Vagina (tissue), 2 donors: Measurements from ENCODE around the gene FEM1B.

Source experiments
- CTCF ChIP-seq, 3 experiments: fragments of 450-650 bp in 2 of 3; fragments of 200-600 bp in 1 of 3; sonication (generic) in 1 of 3; IDR thresholded peaks; one replicate each; pipeline ENCODE4 v1.5.1; 2017 to 2019; ENCODE audit warnings: antibody characterized with exemption in 3 of 3, mild to moderate bottlenecking in 2 of 3, moderate library complexity in 2 of 3
- POLR2A ChIP-seq, 2 donors: fragments of 450-650 bp; IDR thresholded peaks; one replicate each; pipeline ENCODE4 v1.6.1; 2017; ENCODE audit warnings: antibody characterized with exemption in 2 of 2, mild to moderate bottlenecking in 2 of 2, moderate library complexity in 2 of 2
- POLR2AphosphoS5 ChIP-seq, 2 donors: sonication (generic); formaldehyde crosslinking; IDR thresholded peaks; one replicate each; pipeline ENCODE4 v1.9.0; 2017; ENCODE audit warnings: antibody characterized with exemption in 2 of 2, mild to moderate bottlenecking in 2 of 2, low read depth in 1 of 2; ENCODE audit not compliant: insufficient read depth in 1 of 2

GRCh38 chr15:68318931-68319909, 41.7 kb downstream of the FEM1B start:
- TF ChIP-seq CTCF (IDR thresholded peaks at IDR 0.05): no peak
- no peak for TF ChIP-seq POLR2A (IDR thresholded peaks at IDR 0.05)
- TF ChIP-seq POLR2AphosphoS5 (IDR thresholded peaks at IDR 0.05; ENCODE audit: insufficient read depth in 1 of 2, low read depth in 1 of 2): no peak
